ENCODE results near the gene ZC3H13. TPM values are rescaled to one million over a fixed set of nuclear protein-coding genes. Genes with fewer than 3 reads are reported as not detected.

The ZC3H13 gene
- total RNA-seq, 1 donor from 2014 or later: 30.1 TPM

DNA sequence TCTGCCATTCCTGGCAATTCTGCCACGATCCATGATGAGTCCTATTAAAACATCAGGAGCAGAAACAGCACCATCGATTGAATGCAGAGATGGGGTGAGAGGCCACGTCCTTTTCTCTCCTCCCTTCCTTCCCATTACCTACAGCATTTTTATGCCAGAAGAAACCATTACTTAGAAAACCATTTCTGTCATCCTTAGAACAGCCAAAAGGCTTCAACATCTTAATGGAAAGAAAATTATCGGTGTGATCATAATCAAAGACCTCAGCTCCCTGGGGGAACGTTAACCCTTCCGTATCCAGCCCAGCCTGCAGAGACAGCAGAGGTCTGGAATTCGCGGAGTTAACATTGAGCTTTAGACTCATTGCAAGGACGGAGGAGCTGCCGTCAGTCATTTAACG, 145.0 kb downstream of the ZC3H13 start:
- DNase-seq (ENCODE audit: extremely low read depth, low read depth, low spot score): no peak

Other genes starting within 250 kb of the ZC3H13 start
- 0.10 TPM in 1 of 2 replicates, not detected in the other for gene SIAH3, start 201.0 kb downstream of the ZC3H13 start, total RNA-seq
- gene CPB2, start 52.3 kb upstream of the ZC3H13 start, total RNA-seq: not detected in 2 replicates
- 1.4 and 2.3 TPM in 2 replicates for gene LCP1, start 129.4 kb upstream of the ZC3H13 start, total RNA-seq
- 0.06 TPM in 1 of 2 replicates, not detected in the other for gene LRRC63, start 159.2 kb upstream of the ZC3H13 start, total RNA-seq

Data from glomerular endothelial cell (primary cell).